ENCODE results near the gene CNFN.
A peak's percentile ranks its signal among the peaks of the same experiment; 100 is the strongest.

The CNFN gene

GRCh38 chr19:42396381-42397262, 6.5 kb upstream of the CNFN start:
- H2AFZ ChIP-seq (ENCODE audit: low read length) = peak overlapping the region; percentile 33; the same call in 1 of the 2 replicates
- H3K27ac ChIP-seq (ENCODE audit: low read depth, low read length, poor library complexity, severe bottlenecking) = no peak overlapping the region
- H4K20me1 ChIP-seq (ENCODE audit: insufficient read depth, low read length) = no peaks in the 10 kb centered on the region
- no peaks in the 10 kb centered on the region for H3K9me3 ChIP-seq (ENCODE audit: low read length)
- peak overlapping the region; percentile 85 for H3K9ac ChIP-seq (ENCODE audit: low read length)
- peaks cover 16% of the 10 kb centered on the region for H3K4me1 ChIP-seq (ENCODE audit: insufficient read depth, low read length, severe bottlenecking)
- no peak for TF ChIP-seq CTCF (IDR thresholded peaks at IDR 0.05; ENCODE audit: low read length)
- TF ChIP-seq EZH2 (IDR thresholded peaks at IDR 0.05; ENCODE audit: borderline replicate concordance, low read length) = no peak
- H3K4me3 ChIP-seq (ENCODE audit: low read depth, low read length, poor library complexity, severe bottlenecking) = peak overlapping the region; percentile 83
- H3K27me3 ChIP-seq (ENCODE audit: insufficient read depth, low read length) = no peaks in the 10 kb centered on the region
- H3K79me2 ChIP-seq (ENCODE audit: insufficient read depth, low read length) = no peaks in the 10 kb centered on the region
- H3K36me3 ChIP-seq (ENCODE audit: insufficient read depth, low read length) = no peaks in the 10 kb centered on the region
- peak overlapping the region; percentile 98 for H3K4me2 ChIP-seq (ENCODE audit: low read length)
- H3F3A ChIP-seq (ENCODE audit: insufficient read depth, low read length) = no peaks in the 10 kb centered on the region; the same call in 1 of the 2 replicates
- H3K9me2 ChIP-seq (ENCODE audit: low read depth, low read length) = no peaks in the 10 kb centered on the region

DNA sequence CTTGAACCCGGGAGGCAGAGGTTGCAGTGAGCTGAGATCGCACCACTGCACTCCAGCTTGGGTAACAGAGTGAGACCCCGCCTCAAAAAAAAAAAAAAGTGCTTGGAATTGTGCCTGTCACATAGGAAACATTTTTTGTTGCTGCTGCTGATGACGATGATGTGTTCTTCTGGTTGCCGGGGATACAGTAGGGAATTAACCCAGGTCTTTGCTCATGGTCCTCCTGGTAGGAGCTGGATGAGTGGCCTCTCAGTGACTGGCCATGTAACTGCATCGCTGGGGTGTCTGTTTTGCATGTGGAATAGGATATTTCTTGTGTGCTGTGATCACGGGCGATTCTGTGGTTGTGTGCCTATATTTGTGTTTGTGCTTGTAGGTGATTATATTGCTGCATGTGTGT, 4.7 kb upstream of the CNFN start:
- TF ChIP-seq CTCF (IDR thresholded peaks at IDR 0.05; ENCODE audit: low read length) = no peak
- no peak for TF ChIP-seq EZH2 (IDR thresholded peaks at IDR 0.05; ENCODE audit: borderline replicate concordance, low read length)

GRCh38 chr19:42392165-42392564, 2.1 kb upstream of the CNFN start:
- Histone ChIP-seq H3K4me2 (ENCODE audit: low read length) (no peak overlapping the region), H3F3A (ENCODE audit: insufficient read depth, low read length) (no peaks in the 10 kb centered on the region), H3K9ac (ENCODE audit: low read length) (no peak overlapping the region), H3K9me2 (ENCODE audit: low read depth, low read length) (no peaks in the 10 kb centered on the region), H3K27me3 (ENCODE audit: insufficient read depth, low read length) (no peaks in the 10 kb centered on the region; the same call in 1 of the 2 replicates), H2AFZ (ENCODE audit: low read length) (no peak overlapping the region), H3K27ac (ENCODE audit: low read depth, low read length, poor library complexity, severe bottlenecking) (no peak overlapping the region), H3K4me3 (ENCODE audit: low read depth, low read length, poor library complexity, severe bottlenecking) (no peak overlapping the region), H3K79me2 (ENCODE audit: insufficient read depth, low read length) (no peaks in the 10 kb centered on the region), H3K4me1 (ENCODE audit: insufficient read depth, low read length, severe bottlenecking) (peaks cover 8% of the 10 kb centered on the region), H4K20me1 (ENCODE audit: insufficient read depth, low read length) (no peaks in the 10 kb centered on the region), H3K36me3 (ENCODE audit: insufficient read depth, low read length) (no peaks in the 10 kb centered on the region), H3K9me3 (ENCODE audit: low read length) (no peaks in the 10 kb centered on the region)
- TF ChIP-seq EZH2 (IDR thresholded peaks at IDR 0.05; ENCODE audit: borderline replicate concordance, low read length) (no peak), CTCF (IDR thresholded peaks at IDR 0.05; ENCODE audit: low read length) (no peak)

More for the DNA sequence above, 4.7 kb upstream of the CNFN start:
- H3K4me3 ChIP-seq (ENCODE audit: low read depth, low read length, poor library complexity, severe bottlenecking) = no peak overlapping the region
- no peaks in the 10 kb centered on the region for H3K79me2 ChIP-seq (ENCODE audit: insufficient read depth, low read length)
- H3K9me2 ChIP-seq (ENCODE audit: low read depth, low read length) = no peaks in the 10 kb centered on the region
- no peak overlapping the region for H3K4me2 ChIP-seq (ENCODE audit: low read length)
- H3K27ac ChIP-seq (ENCODE audit: low read depth, low read length, poor library complexity, severe bottlenecking) = no peak overlapping the region
- H3K36me3 ChIP-seq (ENCODE audit: insufficient read depth, low read length) = no peaks in the 10 kb centered on the region
- H4K20me1 ChIP-seq (ENCODE audit: insufficient read depth, low read length) = no peaks in the 10 kb centered on the region
- H3K27me3 ChIP-seq (ENCODE audit: insufficient read depth, low read length) = no peaks in the 10 kb centered on the region
- no peaks in the 10 kb centered on the region for H3K9me3 ChIP-seq (ENCODE audit: low read length)
- H3K9ac ChIP-seq (ENCODE audit: low read length) = no peak overlapping the region
- peaks cover 16% of the 10 kb centered on the region for H3K4me1 ChIP-seq (ENCODE audit: insufficient read depth, low read length, severe bottlenecking)
- no peak overlapping the region for H2AFZ ChIP-seq (ENCODE audit: low read length)
- H3F3A ChIP-seq (ENCODE audit: insufficient read depth, low read length) = no peaks in the 10 kb centered on the region

Measured in OCI-LY1 (cell line).